HCT116 (cell line): ENCODE data around the gene VWA7.
"Not testable (repeated sequence)": the region's sequence is repeated elsewhere in the genome, so short reads cannot be mapped to it uniquely, and the experiment has no call there.

Experiments used
- CEBPB ChIP-seq: IDR thresholded peaks from 2 replicates; pipeline ENCODE4 v1.6.1; 2012; ENCODE audit warnings: low read depth
- EZH2 ChIP-seq: fragments of 200-600 bp; sonication (generic); IDR thresholded peaks from 2 replicates; pipeline ENCODE4 v1.6.1; 2017; ENCODE audit warnings: antibody characterized with exemption, mixed run types
- EZH2phosphoT487 ChIP-seq: fragments of 200-600 bp; IDR thresholded peaks from 2 replicates; pipeline ENCODE4 v1.6.1; 2018; ENCODE audit warnings: antibody characterized with exemption, borderline replicate concordance
- FOSL1 ChIP-seq: IDR thresholded peaks from 2 replicates; pipeline ENCODE4 v1.6.1; 2012; ENCODE audit warnings: low read depth
- JUND ChIP-seq: IDR thresholded peaks from 2 replicates; pipeline ENCODE4 v1.6.1; 2012
- POLR2A ChIP-seq: IDR thresholded peaks from 2 replicates; pipeline ENCODE4 v1.7.0; 2011; ENCODE audit warnings: borderline replicate concordance; ENCODE audit not compliant: insufficient read depth, insufficient read length; ENCODE audit errors: extremely low read depth
- RAD21 ChIP-seq: IDR thresholded peaks from 2 replicates; pipeline ENCODE4 v1.6.1; 2012; ENCODE audit warnings: low read depth, mild to moderate bottlenecking
- YY1 ChIP-seq: IDR thresholded peaks from 2 replicates; pipeline ENCODE4 v1.6.1; 2011; ENCODE audit warnings: low read length, low read depth, moderate library complexity, mild to moderate bottlenecking; ENCODE audit not compliant: insufficient replicate concordance; ENCODE audit errors: extremely low read depth
- TF ChIP-seq, protein P1 (sequence below), 3 experiments: fragments of 200-600 bp in 1 of 3; sonication (generic) in 1 of 3; IDR thresholded peaks in 2 of 3; conservative IDR thresholded peaks in 1 of 3; 2 replicates each; pipeline ENCODE4 v1.5.1; 2012 to 2017; ENCODE audit warnings: low read depth in 2 of 3, low read length in 2 of 3, antibody characterized with exemption in 1 of 3, borderline replicate concordance in 1 of 3, control low read depth in 1 of 3, mild to moderate bottlenecking in 1 of 3, mixed read lengths in 1 of 3, mixed run types in 1 of 3, moderate library complexity in 1 of 3; ENCODE audit not compliant: insufficient read depth in 1 of 3

DNA sequence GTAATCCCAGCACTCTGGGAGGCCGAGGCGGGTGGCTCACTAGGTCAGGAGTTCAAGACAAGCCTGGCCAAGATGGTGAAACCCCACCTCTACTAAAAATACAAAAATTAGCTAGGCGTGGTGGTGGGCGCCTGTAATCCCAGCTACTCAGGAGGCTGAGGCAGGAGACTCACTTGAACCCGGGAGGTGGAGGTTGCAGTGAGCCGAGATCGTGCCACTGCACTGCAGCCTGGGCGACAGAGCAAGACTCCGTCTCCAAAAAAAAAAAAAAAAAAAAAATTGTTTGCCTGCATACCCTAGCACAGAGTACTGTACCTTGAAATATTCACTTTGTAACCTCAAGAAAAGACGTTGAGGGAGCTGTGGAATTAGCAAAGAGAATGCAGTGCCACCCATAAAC is 43.3 kb upstream of the VWA7 start:
- TF ChIP-seq CEBPB, YY1, EZH2phosphoT487, JUND, POLR2A, EZH2, RAD21, FOSL1: not testable (repeated sequence)
- TF ChIP-seq, protein P1, sequence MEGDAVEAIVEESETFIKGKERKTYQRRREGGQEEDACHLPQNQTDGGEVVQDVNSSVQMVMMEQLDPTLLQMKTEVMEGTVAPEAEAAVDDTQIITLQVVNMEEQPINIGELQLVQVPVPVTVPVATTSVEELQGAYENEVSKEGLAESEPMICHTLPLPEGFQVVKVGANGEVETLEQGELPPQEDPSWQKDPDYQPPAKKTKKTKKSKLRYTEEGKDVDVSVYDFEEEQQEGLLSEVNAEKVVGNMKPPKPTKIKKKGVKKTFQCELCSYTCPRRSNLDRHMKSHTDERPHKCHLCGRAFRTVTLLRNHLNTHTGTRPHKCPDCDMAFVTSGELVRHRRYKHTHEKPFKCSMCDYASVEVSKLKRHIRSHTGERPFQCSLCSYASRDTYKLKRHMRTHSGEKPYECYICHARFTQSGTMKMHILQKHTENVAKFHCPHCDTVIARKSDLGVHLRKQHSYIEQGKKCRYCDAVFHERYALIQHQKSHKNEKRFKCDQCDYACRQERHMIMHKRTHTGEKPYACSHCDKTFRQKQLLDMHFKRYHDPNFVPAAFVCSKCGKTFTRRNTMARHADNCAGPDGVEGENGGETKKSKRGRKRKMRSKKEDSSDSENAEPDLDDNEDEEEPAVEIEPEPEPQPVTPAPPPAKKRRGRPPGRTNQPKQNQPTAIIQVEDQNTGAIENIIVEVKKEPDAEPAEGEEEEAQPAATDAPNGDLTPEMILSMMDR (IDR thresholded peaks at IDR 0.05 in 2 of 3, conservative IDR thresholded peaks at IDR 0.05 in 1 of 3; ENCODE audit: borderline replicate concordance in 1 of 3, insufficient read depth in 1 of 3, low read depth in 2 of 3, low read length in 2 of 3) = not testable (repeated sequence)
